AG04449 (cell line): ENCODE measurements around the gene POLR2F.

Experiments
- CTCF ChIA-PET: fragments of 350-600 bp; formaldehyde crosslinking; extraction: SDS; loops from one replicate; lab custom pipeline; 2021; ENCODE audit warnings: antibody characterized with exemption; lab: Yijun Ruan, JAX
- POLR2A ChIA-PET: fragments of 400-600, 350-600 bp; formaldehyde crosslinking; extraction: SDS; loops from one replicate; lab custom pipeline; 2020; ENCODE audit warnings: antibody characterized with exemption, inconsistent platforms; lab: Yijun Ruan, JAX
- DNase-seq: peaks from one replicate; pipeline ENCODE4 v3.0.0-alpha.2; 2010; ENCODE audit warnings: low read depth, low spot score
- H3K4me3 ChIP-seq: 2 replicates; pipeline ENCODE4 v1.5.1; 2011; ENCODE audit warnings: low read depth, mild to moderate bottlenecking, control low read depth, low read length
- TF ChIP-seq, protein P1 (sequence below): IDR thresholded peaks from one replicate; pipeline ENCODE4 v1.5.1; 2011; ENCODE audit warnings: mild to moderate bottlenecking, moderate library complexity, low read length, control low read depth, inconsistent platforms; ENCODE audit not compliant: insufficient read depth; ENCODE audit errors: missing control alignments

The POLR2F gene

GRCh38 chr22:37913233-37913721 is 40.2 kb upstream of the POLR2F start:
- POLR2A ChIA-PET: no interaction called here
- TF ChIP-seq, protein P1, sequence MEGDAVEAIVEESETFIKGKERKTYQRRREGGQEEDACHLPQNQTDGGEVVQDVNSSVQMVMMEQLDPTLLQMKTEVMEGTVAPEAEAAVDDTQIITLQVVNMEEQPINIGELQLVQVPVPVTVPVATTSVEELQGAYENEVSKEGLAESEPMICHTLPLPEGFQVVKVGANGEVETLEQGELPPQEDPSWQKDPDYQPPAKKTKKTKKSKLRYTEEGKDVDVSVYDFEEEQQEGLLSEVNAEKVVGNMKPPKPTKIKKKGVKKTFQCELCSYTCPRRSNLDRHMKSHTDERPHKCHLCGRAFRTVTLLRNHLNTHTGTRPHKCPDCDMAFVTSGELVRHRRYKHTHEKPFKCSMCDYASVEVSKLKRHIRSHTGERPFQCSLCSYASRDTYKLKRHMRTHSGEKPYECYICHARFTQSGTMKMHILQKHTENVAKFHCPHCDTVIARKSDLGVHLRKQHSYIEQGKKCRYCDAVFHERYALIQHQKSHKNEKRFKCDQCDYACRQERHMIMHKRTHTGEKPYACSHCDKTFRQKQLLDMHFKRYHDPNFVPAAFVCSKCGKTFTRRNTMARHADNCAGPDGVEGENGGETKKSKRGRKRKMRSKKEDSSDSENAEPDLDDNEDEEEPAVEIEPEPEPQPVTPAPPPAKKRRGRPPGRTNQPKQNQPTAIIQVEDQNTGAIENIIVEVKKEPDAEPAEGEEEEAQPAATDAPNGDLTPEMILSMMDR: no peak
- no peak for DNase-seq
- CTCF ChIA-PET: interaction anchor here (3.7 to 17.8 kb wide), 2 partner anchors 19 to 26 kb away, joined by 18 to 159 read pairs; no protein-coding TSS in a partner anchor
- H3K4me3 ChIP-seq: no peak overlapping the region

DNA sequence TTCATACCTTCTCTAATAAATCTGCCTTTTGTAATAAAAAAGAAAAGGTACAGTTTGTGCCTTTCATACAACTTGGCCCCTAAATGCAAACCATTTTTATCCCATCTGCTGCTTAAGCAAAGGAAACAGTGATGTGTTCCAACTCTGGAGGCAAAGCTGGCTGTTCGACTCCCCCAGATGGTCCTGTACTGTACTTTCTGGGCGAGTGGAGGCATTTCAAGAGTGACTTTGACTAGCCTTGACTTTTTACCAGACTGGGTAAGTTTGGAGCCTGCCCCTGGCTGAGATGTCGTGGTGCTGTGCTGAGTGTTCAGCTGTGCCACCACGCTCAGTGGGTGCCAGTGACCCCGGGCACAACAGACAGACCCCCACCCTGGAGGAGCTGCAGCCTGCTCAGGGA is 37.2 kb upstream of the POLR2F start:
- no peak for DNase-seq
- no peak overlapping the region for H3K4me3 ChIP-seq
- CTCF ChIA-PET: interaction anchor here (0.9 to 17.8 kb wide), 3 partner anchors 8 to 29 kb away, joined by 3 to 159 read pairs (median 18); no protein-coding TSS in a partner anchor
- TF ChIP-seq, protein P1: no peak
- POLR2A ChIA-PET: interaction anchor here (0.7 kb wide), 1 partner anchor 37 kb away, joined by 3 read pairs; the partner anchor contains the start of genes C22orf23 and POLR2F

DNA sequence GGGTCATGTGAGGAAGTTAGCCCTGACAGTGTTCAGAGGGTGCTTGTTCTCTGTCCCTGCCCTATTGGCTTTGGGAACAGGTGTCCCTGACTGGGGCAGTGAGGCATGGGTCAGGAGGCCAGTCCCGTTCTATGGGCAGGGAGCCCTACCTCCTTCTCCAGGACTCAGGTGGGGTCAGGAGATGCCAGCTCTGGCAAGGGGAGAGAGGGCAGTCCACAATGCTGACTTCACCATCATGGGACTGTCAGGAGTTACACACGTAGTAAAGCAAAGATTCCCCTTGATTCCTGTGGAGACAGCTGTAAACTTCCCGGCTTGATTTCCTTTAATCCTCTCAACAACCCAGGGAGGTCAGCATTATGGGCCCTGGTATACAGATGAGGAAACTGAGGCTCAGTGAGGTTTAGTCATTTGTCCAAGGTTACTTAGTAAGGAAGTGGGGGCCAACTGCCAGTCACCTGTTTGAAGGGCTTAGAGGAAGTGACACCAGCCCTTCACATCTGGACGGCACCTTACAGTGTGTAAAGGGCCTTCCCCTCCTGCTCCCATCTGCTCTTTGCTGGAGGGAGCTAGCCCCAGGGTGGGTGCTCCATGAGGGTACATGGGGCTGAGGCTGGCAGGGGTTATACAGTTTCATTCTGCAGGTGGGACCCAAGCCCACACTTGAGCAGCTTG is 35.5 kb upstream of the POLR2F start:
- TF ChIP-seq, protein P1: no peak
- POLR2A ChIA-PET: no interaction called here
- DNase-seq: no peak
- CTCF ChIA-PET: interaction anchor here (1.2 to 17.8 kb wide), 2 partner anchors 8 to 14 kb away, joined by 5 to 159 read pairs; no protein-coding TSS in a partner anchor
- no peak overlapping the region for H3K4me3 ChIP-seq

- POLR2A ChIA-PET: no interaction called here
- CTCF ChIA-PET: interaction anchor here (1.0 to 17.8 kb wide), 6 partner anchors 9 to 56 kb away, joined by 3 to 159 read pairs (median 5); partner anchors contain the start of gene MICALL1
- no peak for DNase-seq
- TF ChIP-seq, protein P1: no peak
- H3K4me3 ChIP-seq: no peak overlapping the region
Measured at GRCh38 chr22:37918580-37919270, 34.8 kb upstream of the POLR2F start.

DNA sequence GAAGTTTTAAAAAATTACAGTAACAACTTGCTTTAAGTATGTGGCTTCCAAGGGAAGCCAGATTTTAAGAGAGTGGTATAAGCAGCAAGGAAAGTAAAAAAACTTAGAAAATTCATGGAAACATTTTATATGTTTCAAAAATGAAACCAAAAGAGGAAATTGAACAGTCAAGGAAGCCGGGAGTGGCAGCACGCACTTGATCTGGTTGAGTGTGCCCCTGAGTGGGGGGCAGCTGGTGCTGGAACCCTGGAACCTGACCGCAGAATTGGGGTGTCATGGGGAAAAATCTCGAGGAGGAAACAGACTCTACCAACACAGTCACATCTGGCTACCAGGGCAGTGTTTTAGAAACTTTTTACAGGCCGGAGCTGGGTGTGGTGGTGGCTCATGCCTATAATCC is 33.4 kb upstream of the POLR2F start:
- TF ChIP-seq, protein P1: no peak
- ChIA-PET POLR2A (interaction anchor here (0.7 kb wide), 1 partner anchor 70 kb away, joined by 4 read pairs; no protein-coding TSS in a partner anchor), CTCF (interaction anchor here (1.2 to 17.8 kb wide), 3 partner anchors 12 to 57 kb away, joined by 5 to 159 read pairs (median 5); no protein-coding TSS in a partner anchor)
- no peak overlapping the region for H3K4me3 ChIP-seq
- no peak for DNase-seq
